HepG2 (cell line): ENCODE data around the gene PLEKHA6.

Experiments
- CTCF ChIP-seq: sonication (generic); formaldehyde crosslinking; IDR thresholded peaks from 2 replicates; pipeline ENCODE4 v1.5.0; 2020; ENCODE audit warnings: mild to moderate bottlenecking, missing genetic modification reagents, moderate library complexity
- FOXM1 ChIP-seq: sonication (generic); formaldehyde crosslinking; IDR thresholded peaks from 2 replicates; pipeline ENCODE4 v1.5.0; 2020; ENCODE audit warnings: missing genetic modification reagents
- SAP130 ChIP-seq: IDR thresholded peaks from 2 replicates; pipeline ENCODE4 v1.6.1; 2016; ENCODE audit warnings: low read depth
- ZSCAN12 ChIP-seq: sonication (generic); formaldehyde crosslinking; IDR thresholded peaks from 2 replicates; pipeline ENCODE4 v1.9.0; 2021; ENCODE audit warnings: mild to moderate bottlenecking, missing genetic modification reagents
- ZUFSP ChIP-seq: sonication (generic); formaldehyde crosslinking; IDR thresholded peaks from 2 replicates; pipeline ENCODE4 v1.9.0; 2021; ENCODE audit warnings: missing genetic modification reagents, mild to moderate bottlenecking, borderline replicate concordance

- TF ChIP-seq ZSCAN12 (CRISPR knock-in tag) (no peak), CTCF (no peak), ZUFSP (no peak), SAP130 (CRISPR knock-in tag) (no peak), FOXM1 (CRISPR knock-in tag) (no peak)
These were observed 14.9 kb downstream of the PLEKHA6 start for GRCh38 chr1:204344665-204345355.
